Measurements from ENCODE around the gene PRCP. TPM values are rescaled to one million over a fixed set of nuclear protein-coding genes. Genes with fewer than 3 reads are reported as not detected.
"Not testable (repeated sequence)": the region's sequence is repeated elsewhere in the genome, so short reads cannot be mapped to it uniquely, and the experiment has no call there.

Gene PRCP
- total RNA-seq, 1 donor from 2014 or later: 144 TPM

DNA sequence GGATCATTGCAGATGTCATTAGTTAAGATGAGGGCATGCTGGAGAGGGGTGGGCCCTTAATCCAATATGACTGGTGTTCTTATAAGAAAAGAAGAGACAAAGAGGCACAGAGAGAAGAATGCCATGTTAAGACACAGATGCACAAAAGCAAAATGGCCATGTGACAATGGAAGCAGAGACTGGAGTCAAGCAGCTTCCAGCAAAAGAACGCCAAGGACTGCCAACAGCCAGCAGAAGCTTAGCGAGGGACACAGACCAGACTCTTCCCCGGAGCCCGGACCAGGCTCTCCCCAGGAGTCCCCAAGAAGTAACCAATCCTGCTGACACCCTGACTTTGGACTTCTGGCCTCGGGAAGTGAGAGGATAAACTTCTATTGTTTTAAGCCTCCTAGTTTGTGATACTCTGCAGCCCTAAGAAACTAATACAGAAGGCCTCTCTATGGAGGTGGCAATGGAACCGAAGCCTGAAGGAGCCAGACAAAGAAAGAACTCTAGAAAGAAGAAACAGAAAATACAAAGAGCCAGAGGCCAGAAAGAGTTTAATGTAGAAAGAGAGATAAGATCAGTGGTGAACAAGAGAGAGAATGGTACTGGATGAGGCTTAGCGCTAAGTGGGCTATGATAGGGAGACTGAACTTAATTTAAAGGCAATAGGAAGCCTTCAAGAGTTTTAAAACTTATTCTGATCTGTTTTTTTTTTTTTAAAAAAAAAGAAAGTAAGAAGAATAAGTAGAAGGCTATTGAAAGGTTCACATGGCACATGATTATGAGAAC, 27.7 kb downstream of the PRCP start:
- DNase-seq (ENCODE audit: low read depth, low spot score): no peak

DNA sequence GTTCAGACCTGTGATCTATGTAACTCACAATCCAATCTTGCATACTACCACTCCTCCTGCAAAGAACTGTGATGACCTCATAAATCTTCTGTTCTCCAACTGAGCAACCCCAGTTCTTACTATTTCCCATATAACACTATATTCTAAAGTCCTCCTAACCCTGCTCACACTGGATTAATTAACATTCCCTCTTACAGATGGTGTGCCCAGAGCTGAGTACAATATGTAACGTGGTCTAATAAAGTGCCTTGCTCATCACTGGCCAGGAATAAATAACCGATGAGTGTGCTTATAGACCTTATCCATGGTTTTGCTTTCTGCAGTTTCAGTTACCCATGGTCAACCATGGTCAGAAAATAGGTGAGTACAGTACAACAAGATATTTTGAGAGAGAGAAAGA, 28.6 kb downstream of the PRCP start:
- DNase-seq (ENCODE audit: low read depth, low spot score): no peak

GRCh38 chr11:82869657-82870056, 30.6 kb downstream of the PRCP start:
- no peak for DNase-seq (ENCODE audit: low read depth, low spot score)

DNA sequence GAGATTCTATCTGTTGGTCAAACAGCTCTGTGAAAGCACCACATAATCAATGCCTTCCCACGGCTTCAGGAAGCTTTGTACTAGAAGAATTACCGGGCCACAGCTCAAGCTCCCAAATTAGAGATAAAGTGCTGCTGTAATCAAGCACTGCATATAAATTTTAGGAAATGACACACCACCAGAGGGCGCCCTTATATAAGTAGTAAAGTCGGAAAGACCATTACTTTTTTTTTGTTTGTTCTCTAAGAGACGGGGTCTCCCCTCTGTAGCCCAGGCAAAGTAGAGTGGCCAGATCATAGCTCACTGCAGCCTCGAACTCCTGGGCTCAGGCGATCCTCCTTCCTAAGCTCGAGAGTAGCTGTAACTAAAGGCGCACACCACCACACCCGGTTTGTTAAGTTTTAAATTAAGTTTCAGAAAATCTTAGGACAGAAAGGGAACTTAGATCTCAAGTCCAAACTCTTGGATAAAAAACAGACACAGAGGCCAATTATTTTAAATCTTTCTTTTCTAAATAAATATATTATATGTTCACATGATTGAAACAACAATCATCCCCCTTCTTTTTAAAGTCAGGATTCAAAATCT, 32.6 kb downstream of the PRCP start:
- no peak for DNase-seq (ENCODE audit: low read depth, low spot score)

GRCh38 chr11:82865841-82866240, 34.4 kb downstream of the PRCP start:
- no peak for DNase-seq (ENCODE audit: low read depth, low spot score)

GRCh38 chr11:82864268-82864667, 36.0 kb downstream of the PRCP start:
- DNase-seq (ENCODE audit: low read depth, low spot score): no peak

DNA sequence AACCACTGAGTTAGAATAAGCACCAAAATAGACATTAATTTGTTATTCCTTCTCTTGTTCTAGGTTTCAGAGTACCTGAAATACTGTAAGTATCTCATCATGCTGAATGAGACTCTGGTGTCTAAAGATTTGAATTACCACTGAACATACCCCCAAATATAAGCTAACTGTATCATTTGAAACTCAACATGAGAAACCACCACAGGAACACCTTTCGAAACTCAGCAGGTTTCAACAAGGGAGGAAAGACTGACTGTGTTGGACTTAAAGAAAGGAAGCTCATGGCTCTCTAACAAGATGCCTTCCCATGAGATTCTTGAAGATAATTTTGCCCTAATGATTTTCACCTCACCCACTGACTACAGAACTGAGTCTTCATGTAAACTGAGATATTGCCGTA, 37.0 kb downstream of the PRCP start:
- DNase-seq (ENCODE audit: low read depth, low spot score): no peak

DNA sequence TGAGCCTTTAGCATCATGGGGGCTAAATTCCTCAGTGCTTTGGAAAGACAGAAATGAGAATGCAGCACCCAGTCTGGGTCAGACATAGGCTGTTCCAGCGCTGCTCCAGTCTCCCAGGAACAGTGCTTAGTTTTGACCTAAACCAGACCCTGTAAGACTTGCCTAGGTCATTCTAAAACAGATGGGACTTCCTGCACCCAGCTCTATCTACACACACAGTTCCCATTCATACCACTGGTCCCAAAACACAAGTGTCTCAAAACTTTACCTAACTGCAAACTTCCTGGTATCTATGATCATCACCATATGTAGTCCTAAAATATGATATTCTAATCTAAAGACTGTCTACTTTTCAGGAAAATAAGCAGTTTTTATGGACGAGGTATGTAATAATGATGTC, 37.9 kb downstream of the PRCP start:
- DNase-seq (ENCODE audit: low read depth, low spot score): no peak

- no peak for DNase-seq (ENCODE audit: low read depth, low spot score)
Observed at GRCh38 chr11:82859750-82860149, 40.5 kb downstream of the PRCP start.

DNA sequence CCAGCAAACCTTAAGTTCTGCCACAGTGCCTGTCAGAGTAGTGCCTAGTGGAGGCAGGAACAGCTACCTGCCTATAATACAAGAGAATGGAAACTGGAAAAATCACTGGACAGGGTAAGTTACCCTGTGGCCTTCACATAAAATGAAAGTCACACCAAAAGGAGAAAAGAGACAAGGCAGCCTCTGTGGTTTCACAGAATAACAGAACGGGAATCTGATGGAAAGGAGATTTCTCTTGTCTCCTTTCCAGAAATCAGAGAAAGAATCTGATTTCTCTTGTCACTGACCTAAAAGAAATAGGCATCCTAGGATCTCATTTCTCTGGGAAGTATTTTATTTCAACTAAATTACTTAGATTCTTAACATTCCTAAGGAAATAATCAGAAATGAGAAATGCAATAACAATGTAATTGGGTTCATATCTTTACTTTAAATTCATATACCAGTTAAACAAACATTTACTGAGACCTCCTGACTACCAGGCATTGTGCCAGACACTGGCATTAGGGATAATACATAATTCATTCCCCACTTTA, 41.6 kb downstream of the PRCP start:
- peak; percentile 76 for DNase-seq (ENCODE audit: low read depth, low spot score)

GRCh38 chr11:82858133-82858532, 42.1 kb downstream of the PRCP start:
- no peak for DNase-seq (ENCODE audit: low read depth, low spot score)

DNA sequence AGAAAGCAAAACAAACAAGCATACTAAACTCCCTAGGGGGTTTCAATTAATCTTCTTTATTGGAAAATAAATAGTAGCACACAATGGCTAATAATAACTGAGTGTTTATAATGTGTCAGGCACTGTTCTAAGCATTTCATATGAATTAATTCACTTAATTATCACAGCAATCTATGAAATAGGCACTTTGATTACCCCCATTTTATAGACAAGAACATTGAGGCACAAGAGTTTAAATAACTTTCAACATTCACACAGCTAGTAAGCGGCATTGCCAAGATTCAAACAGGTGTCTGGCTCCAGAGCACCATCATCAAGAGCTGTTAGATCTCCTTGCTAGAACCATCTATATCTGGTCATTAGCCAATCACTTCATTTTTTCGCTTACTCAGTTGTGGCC, 43.1 kb downstream of the PRCP start:
- DNase-seq (ENCODE audit: low read depth, low spot score): no peak

DNA sequence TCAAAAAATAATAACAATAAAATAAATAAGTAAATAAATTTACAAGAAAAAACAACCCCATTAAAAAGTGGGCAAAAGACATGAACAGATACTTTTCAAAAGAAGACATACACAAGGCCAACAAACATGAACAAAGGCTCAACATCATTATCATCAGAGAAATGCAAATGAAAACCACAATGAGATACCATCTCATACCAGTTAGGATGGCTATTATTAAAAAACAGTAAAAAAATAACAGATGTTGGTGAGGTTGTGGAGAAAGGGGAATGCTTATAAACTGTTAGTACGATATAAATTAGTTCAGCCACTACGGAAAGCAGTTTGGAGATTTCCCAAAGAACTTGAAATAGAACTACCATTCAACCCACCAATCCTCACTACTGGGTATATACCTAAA, 44.6 kb downstream of the PRCP start:
- DNase-seq (ENCODE audit: low read depth, low spot score): no peak

DNA sequence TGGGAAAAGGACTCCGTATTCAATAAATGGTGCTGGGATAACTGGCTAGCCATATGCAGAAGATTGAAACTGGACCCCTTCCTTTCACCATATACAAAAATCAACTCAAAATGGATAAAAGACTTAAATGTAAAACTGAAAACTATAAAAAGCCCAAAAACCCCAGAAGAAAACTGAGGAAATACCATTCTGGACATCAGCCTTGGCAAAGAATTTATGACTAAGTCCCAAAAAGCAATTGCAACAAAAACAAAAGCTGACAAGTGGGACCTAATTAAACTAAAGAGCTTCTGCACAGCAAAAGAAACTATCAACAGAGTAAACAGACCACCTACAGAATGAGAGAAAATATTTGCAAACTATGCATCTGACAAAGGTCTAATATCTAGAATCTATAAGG, 45.3 kb downstream of the PRCP start:
- not testable (repeated sequence) for DNase-seq (ENCODE audit: low read depth, low spot score)

DNA sequence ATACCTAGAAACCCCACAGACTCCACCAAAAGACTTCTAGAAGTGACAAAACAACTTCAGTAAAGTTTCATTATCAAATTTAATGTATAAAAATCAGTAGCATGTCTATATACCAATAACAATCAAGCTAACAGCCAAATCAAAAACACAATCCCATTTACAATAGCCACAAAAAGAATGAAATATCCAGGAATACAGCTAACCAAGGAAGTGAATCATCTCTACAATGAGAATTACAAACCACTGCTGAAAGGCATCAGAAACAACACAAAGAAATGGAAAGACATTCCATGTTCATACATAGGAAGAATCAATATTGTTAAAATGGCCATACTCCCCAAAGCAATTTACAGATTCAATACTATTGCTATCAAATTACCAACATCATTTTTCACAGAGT, 46.0 kb downstream of the PRCP start:
- no peak for DNase-seq (ENCODE audit: low read depth, low spot score)

DNA sequence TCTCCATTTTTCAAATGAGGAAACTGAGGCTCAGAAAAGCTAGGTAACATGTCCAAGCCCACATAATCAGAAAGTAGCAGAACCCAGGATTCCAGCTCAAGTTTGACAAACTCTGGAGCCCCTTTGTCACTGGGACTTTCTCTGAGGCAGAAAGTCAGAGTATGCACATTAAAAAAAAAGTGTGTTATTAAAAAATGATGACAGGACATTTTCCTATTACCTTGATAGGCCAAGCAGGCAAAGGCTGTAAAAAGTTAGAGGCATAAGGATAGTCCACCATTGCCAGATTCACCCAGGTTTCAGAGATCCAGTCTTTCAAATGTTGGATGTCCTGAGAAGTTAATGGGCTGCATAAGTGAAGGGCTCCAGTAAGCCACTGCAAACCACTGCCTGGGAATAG, 51.4 kb downstream of the PRCP start:
- no peak for DNase-seq (ENCODE audit: low read depth, low spot score)

GRCh38 chr11:82845356-82846353, 54.6 kb downstream of the PRCP start:
- no peak for DNase-seq (ENCODE audit: low read depth, low spot score)

GRCh38 chr11:82843057-82843795, 57.0 kb downstream of the PRCP start:
- DNase-seq (ENCODE audit: low read depth, low spot score): no peak

GRCh38 chr11:82842019-82842418, 58.2 kb downstream of the PRCP start:
- no peak for DNase-seq (ENCODE audit: low read depth, low spot score)

DNA sequence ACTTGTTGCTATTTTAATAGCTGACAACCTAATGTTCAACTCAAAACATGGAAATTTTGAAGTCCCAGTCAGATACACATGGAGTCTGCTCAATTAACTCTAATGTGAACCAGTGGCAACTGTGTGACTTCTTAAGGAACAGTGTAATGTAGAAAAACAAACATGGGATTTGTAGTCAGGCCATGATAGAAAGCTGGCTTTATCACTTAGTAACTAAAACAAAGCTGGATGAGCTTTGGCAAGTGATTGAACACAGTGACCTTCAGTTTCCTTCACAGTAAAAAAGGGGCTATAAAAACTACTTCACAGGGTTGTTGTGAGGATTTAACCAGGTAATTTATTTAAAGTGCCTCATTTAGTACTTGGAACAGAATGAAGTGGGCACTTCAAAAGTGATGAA, 62.6 kb downstream of the PRCP start:
- DNase-seq (ENCODE audit: low read depth, low spot score): no peak

GRCh38 chr11:82832983-82833382, 67.2 kb downstream of the PRCP start:
- DNase-seq (ENCODE audit: low read depth, low spot score): no peak

All from pulmonary artery endothelial cell (primary cell).